Fibroblast of the aortic adventitia (primary cell): ENCODE data around the gene NEDD4L. TPM values are rescaled to one million over a fixed set of nuclear protein-coding genes. Genes with fewer than 3 reads are reported as not detected.

Experiments
- DNase-seq: peaks from one replicate; pipeline ENCODE4 v3.0.0-alpha.2; 2010; ENCODE audit warnings: low read depth
- H3K4me3 ChIP-seq: 2 replicates; pipeline ENCODE4 v1.5.1; 2011; ENCODE audit warnings: low read depth, mild to moderate bottlenecking, control low read depth, low read length, moderate library complexity
- CTCF ChIP-seq: IDR thresholded peaks from 2 replicates; pipeline ENCODE4 v1.5.1; 2011; ENCODE audit warnings: mild to moderate bottlenecking, low read length, control low read depth, inconsistent platforms; ENCODE audit not compliant: insufficient read depth
- total RNA-seq: library from RNA; depleted of rRNA; stranded (reverse); fragments of >200 nt; gene quantifications from 2 replicates; pipeline ENCODE4 v1.2.3, GENCODE V29; 2012; ENCODE audit warnings: low replicate concordance

The NEDD4L gene
- total RNA-seq, 1 donor: 22.2 TPM

- no peak for TF ChIP-seq CTCF
- H3K4me3 ChIP-seq: no peak overlapping the region
- DNase-seq: peak; percentile 32
Measured at GRCh38 chr18:58097121-58097906, 53.3 kb downstream of the NEDD4L start.

GRCh38 chr18:58097907-58098166, 53.8 kb downstream of the NEDD4L start:
- no peak overlapping the region for H3K4me3 ChIP-seq
- DNase-seq: no peak
- TF ChIP-seq CTCF: no peak

- no peak overlapping the region for H3K4me3 ChIP-seq
- no peak for TF ChIP-seq CTCF
- DNase-seq: no peak
Measured at GRCh38 chr18:58098706-58099105, 54.7 kb downstream of the NEDD4L start.

- no peak for TF ChIP-seq CTCF
- no peak overlapping the region for H3K4me3 ChIP-seq
- no peak for DNase-seq
Measured at GRCh38 chr18:58100154-58100553, 56.1 kb downstream of the NEDD4L start.

- DNase-seq: no peak
- no peak overlapping the region for H3K4me3 ChIP-seq
- TF ChIP-seq CTCF: no peak
Measured at GRCh38 chr18:58101291-58101794, 57.3 kb downstream of the NEDD4L start.

- no peak for DNase-seq
- no peak for TF ChIP-seq CTCF
- H3K4me3 ChIP-seq: no peak overlapping the region
Measured at GRCh38 chr18:58102018-58102417, 58.0 kb downstream of the NEDD4L start.

- DNase-seq: no peak
- no peak for TF ChIP-seq CTCF
- no peak overlapping the region for H3K4me3 ChIP-seq
Measured at GRCh38 chr18:58102875-58103274, 58.8 kb downstream of the NEDD4L start.
